GM21447 (cell line): ENCODE measurements around the gene KCTD16.

ENCODE experiments used
- ATAC-seq: cut with Tn5 transposase; IDR thresholded peaks from one replicate; pipeline ENCODE4 v1.9.1; 2021; ENCODE audit not compliant: unreplicated experiment

KCTD16 gene

GRCh38 chr5:144281784-144282183 is 111.1 kb downstream of the KCTD16 start:
- ATAC-seq: no peak

DNA sequence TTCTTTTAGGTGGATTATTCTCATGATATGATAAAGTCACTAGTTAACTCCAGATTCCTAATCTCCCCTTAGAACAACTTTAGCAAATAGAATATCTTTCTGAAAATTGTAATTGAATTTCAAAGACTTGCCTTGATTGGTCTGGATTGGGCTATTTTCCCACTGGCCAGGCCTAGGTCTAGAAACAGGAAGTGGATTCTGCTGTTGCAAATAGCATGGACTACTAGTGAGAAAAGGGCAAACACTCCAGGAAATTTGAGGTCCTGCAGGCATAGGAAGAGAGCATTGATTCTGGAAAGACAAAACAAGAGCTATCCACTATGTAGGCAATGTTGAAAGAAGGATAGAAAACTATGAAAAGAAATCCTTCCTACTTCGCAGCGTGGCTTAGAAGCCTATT is 113.4 kb downstream of the KCTD16 start:
- ATAC-seq: no peak

DNA sequence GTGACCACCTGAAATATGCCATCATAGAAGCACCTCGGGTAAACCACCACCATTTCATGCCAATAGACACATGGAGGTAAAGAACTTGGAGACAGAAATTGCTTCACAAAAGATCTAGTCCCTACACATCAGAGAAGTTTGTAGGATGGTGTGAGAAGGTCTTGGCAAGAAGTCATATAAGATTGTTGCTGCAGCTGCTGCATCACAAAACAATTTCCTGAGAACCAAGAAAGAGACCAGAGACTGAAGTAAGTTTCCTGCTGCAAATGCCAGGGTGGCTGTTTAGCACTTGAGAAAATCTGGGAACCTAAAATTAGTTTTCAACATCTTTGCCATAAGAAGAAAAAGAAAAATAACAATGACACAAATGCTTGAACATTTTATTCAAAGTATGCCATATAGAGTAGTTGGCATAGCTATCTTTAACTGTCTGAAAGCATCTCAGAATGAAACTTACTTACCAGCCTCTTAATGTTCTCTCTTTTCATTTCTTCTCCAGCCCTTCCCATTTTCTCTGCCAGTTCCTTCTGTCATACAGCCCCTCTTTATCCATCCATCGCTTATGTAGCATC is 114.3 kb downstream of the KCTD16 start:
- ATAC-seq: no peak

GRCh38 chr5:144289277-144289676 is 118.6 kb downstream of the KCTD16 start:
- no peak for ATAC-seq

DNA sequence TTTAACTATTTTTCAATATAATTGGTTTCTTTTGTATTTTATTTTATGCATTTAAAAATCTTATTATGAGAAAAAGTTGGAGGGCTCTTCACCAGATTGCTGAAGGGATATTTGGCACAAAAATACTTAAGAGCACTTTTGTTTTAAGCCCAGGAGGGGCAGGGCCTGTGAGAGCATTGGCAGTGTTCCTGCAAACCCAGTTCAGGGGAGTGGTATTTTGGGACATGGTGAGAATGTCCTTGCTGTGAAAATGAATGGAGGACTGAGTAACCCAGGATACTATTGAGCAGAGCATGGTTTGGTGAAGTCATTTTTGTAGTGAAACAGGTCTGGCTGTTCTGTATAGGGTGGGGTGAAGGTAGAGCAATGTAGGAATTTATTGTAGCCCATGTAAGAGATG is 121.4 kb downstream of the KCTD16 start:
- no peak for ATAC-seq

GRCh38 chr5:144295284-144295683 is 124.6 kb downstream of the KCTD16 start:
- ATAC-seq: no peak

- no peak for ATAC-seq
Measured at GRCh38 chr5:144297081-144297480, 126.4 kb downstream of the KCTD16 start.

DNA sequence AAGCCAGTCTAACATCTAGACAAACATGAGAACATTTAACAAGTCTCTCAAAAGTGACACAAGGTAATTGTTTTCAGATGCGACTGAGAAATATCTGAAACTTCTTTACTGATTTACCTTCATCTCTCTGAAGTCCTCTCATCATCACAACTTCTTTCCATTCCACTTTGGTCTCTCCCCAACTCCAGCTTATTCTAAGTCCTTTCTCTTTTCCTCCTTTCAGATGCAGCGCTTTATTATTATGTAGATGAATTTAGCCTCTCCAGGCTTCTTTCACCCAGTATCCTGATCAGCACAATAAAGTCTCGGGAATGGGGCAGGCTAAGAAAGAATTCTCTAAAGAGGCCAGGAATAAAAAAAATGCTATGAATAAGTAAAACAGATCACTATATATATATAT is 128.0 kb downstream of the KCTD16 start:
- ATAC-seq: no peak

DNA sequence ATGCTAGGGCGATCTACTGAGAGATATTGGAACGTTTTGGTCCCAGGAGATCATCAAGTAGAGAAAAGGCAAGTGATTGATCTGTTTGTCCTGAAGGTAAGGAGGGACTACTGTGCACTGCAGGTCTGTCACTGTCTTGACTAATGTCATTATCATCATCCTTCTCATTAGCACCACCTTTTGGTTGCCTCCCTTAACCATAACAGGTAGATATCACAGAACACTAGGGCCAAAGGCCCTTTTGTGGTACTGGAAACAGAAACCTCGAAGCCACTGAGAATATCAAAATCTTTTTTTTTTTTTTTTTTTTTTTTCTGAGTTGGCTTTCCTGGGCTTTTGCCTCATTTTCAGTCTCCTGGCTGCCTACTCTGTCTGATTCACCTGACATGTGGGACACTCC is 134.0 kb downstream of the KCTD16 start:
- peak; percentile 49 for ATAC-seq

DNA sequence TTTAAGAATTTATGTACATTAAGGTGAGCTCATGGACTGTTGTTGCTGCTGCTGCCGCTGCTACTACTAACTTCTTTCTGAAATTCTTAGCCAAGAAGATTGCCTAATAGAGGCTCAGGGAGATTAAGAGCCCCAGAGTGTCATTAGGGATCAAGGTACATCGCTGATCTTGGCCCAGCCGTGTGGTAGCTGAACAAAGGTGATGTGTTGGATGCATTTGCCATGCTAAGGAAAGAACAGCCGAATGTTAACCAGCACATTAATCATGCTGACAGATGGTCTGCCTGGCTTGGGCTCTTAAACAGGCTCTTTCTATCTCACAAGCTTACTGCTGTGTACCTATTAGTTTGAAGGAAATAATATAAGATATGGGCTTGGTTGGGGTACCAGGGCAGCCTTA is 137.1 kb downstream of the KCTD16 start:
- no peak for ATAC-seq

- no peak for ATAC-seq
Measured at GRCh38 chr5:144308174-144308573, 137.5 kb downstream of the KCTD16 start.

- ATAC-seq: no peak
Measured at GRCh38 chr5:144308906-144309670, 138.4 kb downstream of the KCTD16 start.

DNA sequence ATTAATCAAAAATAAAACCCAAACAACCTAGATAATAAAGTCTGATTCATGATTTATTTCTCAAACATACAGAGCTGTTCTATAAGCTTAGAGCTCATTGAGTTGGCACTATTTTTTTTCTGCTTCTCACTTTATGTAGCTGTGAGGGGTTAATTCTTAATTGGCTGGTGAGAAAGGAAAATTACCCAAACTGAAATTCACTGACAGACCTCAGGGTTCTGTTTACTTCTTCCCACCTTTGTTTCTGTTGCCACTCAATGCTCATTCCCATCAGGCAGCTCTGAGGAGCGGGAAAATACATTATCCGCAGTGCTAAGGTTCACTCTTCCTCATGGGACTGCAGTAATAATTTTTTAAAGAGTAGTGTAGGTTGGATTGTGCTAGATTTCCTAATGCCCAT is 139.9 kb downstream of the KCTD16 start:
- ATAC-seq: no peak

DNA sequence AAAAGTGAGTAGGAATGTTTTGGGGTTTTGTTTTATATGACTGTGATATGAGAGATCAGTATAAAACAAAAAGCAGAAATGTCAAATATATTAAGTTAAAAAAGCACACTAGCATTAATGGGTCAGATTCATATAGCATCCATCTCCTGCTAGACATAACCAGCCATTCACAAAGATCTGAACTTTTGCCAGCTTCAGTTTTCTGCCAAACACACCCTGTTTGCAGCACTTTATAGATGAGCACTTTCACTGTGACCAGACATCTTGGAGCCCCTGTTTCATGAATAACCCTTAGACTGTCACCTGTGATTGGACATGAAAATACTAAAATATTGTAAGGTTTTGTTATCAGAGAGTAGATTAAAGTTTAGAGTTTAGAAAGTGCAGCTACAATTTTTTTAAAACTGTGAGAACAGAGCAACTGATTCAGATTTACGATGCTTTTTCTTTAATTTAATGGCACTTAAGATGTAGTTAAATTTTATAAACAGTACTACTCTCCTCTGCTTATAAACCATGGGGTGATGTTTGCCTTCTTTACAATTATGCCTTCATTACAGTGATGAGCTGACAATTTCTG is 142.6 kb downstream of the KCTD16 start:
- ATAC-seq: no peak

DNA sequence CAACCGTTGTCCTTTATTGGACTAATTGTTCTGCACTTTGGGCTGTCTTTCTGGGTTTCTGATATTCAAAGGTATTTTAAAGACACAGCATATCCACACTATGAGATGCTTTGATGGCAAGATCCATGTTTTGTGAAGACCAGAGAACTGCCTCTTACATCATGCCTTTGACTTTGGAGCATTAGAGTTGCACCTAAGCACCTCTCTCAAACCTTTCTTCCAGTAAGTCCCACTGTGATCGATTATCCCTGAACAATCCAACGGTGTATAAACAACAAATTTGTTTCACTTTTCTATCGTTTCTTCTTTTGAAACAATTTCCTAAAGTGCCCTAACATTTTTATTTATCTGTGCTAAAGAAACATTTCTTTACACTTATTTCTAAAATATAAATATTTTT is 144.4 kb downstream of the KCTD16 start:
- no peak for ATAC-seq

- ATAC-seq: no peak
Measured at GRCh38 chr5:144315994-144316634, 145.4 kb downstream of the KCTD16 start.

GRCh38 chr5:144318011-144318410 is 147.3 kb downstream of the KCTD16 start:
- no peak for ATAC-seq

DNA sequence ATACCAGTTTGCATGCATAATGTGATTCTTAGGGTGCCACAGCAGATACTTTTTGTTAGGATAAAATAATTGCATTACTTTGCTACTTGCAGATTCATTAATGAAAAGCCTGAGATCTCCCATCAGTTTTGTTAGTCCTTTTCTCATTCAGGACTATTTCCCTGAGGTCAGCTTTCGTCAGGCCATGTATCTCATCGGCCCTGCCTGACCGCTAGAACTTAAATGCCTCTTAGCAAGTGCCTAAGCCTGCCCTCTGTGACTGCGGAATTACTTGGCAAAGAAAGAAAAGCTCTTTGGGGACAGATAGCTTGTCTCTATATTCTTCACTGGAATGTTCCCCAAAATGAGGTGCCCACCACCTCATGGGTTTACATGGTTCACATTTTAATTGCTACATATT is 147.8 kb downstream of the KCTD16 start:
- no peak for ATAC-seq

DNA sequence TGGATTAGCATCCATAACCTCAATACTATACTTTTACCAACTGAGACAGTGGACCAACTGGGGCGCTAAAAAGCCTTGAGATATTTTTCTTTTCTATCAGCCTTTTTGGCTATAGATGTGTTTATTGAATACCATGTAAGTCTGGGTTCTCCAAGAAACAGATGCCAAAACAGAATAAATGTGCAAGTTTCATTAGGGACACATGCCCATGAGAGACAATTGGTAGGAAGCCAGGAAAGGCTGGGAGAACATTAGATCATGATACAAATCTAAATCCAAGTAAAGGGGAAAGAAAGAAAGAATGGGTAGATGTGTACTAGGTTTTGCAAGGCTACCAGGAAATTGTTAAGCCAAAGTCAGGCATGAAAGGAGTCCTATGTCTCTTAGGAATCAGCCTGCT is 152.5 kb downstream of the KCTD16 start:
- no peak for ATAC-seq

GRCh38 chr5:144325532-144325931 is 154.9 kb downstream of the KCTD16 start:
- ATAC-seq: no peak

DNA sequence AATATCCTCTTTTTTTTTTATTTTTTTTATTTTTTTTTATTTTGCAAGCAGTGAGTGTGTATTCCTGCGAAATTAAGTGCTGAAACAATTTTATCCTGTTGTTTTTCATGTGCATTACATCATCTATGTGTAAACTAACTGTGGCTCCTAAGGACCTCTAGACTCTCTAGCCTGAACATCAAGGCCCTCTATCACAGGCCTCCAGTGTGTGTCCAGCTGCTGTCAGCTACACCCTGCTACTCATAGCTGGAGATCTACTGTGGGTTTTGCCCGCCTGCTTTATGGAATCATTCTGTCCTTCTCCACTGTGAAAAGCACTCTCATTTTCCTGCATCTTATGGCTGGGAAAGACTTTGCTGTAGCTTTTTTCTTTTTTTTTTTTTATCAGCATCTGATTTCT is 157.8 kb downstream of the KCTD16 start:
- no peak for ATAC-seq

- ATAC-seq: no peak
Measured at GRCh38 chr5:144328980-144329379, 158.3 kb downstream of the KCTD16 start.
